Measurements from ENCODE around the gene NRL. TPM values are rescaled to one million over a fixed set of nuclear protein-coding genes. Genes with fewer than 3 reads are reported as not detected.

NRL gene
- total RNA-seq, 4 donors from 2014 or later = 1.0 to 3.0 (median 1.1) TPM; not detected in 1

GRCh38 chr14:24143511-24143910 lies 28.8 kb upstream of the NRL start:
- no peak for TF ChIP-seq CTCF (IDR thresholded peaks at IDR 0.05; ENCODE audit: low read depth)

GRCh38 chr14:24141097-24141880 lies 26.5 kb upstream of the NRL start, which contains the start of gene EMC9:
Gene EMC9 (minus strand): TSS chr14:24141591. CDS start chr14:24141304, 287 bp downstream.
- no peak for TF ChIP-seq CTCF (IDR thresholded peaks at IDR 0.05; ENCODE audit: low read depth)

- no peak for TF ChIP-seq CTCF (IDR thresholded peaks at IDR 0.05; ENCODE audit: low read depth)
Measured at GRCh38 chr14:24139272-24139934, 24.7 kb upstream of the NRL start.

GRCh38 chr14:24138396-24139271 lies 23.9 kb upstream of the NRL start:
- TF ChIP-seq CTCF (IDR thresholded peaks at IDR 0.05; ENCODE audit: low read depth) = no peak

GRCh38 chr14:24137529-24138395 lies 23.0 kb upstream of the NRL start:
- TF ChIP-seq CTCF (IDR thresholded peaks at IDR 0.05; ENCODE audit: low read depth) = no peak

GRCh38 chr14:24136684-24137528 lies 22.2 kb upstream of the NRL start:
- TF ChIP-seq CTCF (IDR thresholded peaks at IDR 0.05; ENCODE audit: low read depth) = no peak
